CMK (cell line): Measurements from ENCODE around the gene ZBTB22.
"Not testable (repeated sequence)": the region's sequence is repeated elsewhere in the genome, so short reads cannot be mapped to it uniquely, and the experiment has no call there.

Source experiments
- DNase-seq: peaks from one replicate; pipeline ENCODE4 v3.0.0-alpha.2; 2010; ENCODE audit warnings: low read depth

Gene ZBTB22

GRCh38 chr6:33279971-33280511 is 37.5 kb downstream of the ZBTB22 start:
- no peak for DNase-seq

- no peak for DNase-seq
Measured at GRCh38 chr6:33279257-33279695, 38.3 kb downstream of the ZBTB22 start.

- DNase-seq: no peak
Measured at GRCh38 chr6:33278810-33279209, 38.7 kb downstream of the ZBTB22 start.

GRCh38 chr6:33278392-33278741 is 39.2 kb downstream of the ZBTB22 start:
- DNase-seq: no peak

- DNase-seq: no peak
Measured at GRCh38 chr6:33277663-33278391, 39.7 kb downstream of the ZBTB22 start.

GRCh38 chr6:33276864-33277662 is 40.5 kb downstream of the ZBTB22 start, which contains the start of gene B3GALT4:
TSS of gene B3GALT4 (plus strand) at chr6:33277123. CDS start at chr6:33277420, 297 bp downstream.
- DNase-seq: peak; percentile 86

- DNase-seq: no peak
Measured at GRCh38 chr6:33276581-33276863, 41.0 kb downstream of the ZBTB22 start.

- DNase-seq: not testable (repeated sequence)
Measured at GRCh38 chr6:33275795-33276580, 41.6 kb downstream of the ZBTB22 start.

GRCh38 chr6:33273924-33274902 is 43.3 kb downstream of the ZBTB22 start:
- DNase-seq: no peak

GRCh38 chr6:33273129-33273923 is 44.2 kb downstream of the ZBTB22 start:
- DNase-seq: no peak

GRCh38 chr6:33272275-33273128 is 45.0 kb downstream of the ZBTB22 start:
- peak; percentile 50 for DNase-seq

GRCh38 chr6:33271468-33272274 is 45.9 kb downstream of the ZBTB22 start, which contains the start of the genes RPS18 and VPS52:
TSS of gene RPS18 (plus strand) at chr6:33272075. CDS start at chr6:33272120, 45 bp downstream.
TSS of gene VPS52 (minus strand) at chr6:33271876. CDS start at chr6:33271675, 201 bp downstream.
- DNase-seq: peak; percentile 97

- DNase-seq: no peak
Measured at GRCh38 chr6:33271117-33271467, 46.5 kb downstream of the ZBTB22 start.
